ENCODE results near the gene RNPEPL1. TPM values are rescaled to one million over a fixed set of nuclear protein-coding genes. Genes with fewer than 3 reads are reported as not detected.

RNPEPL1 gene
- total and polyA plus RNA-seq, 4 experiments from 2014 or later = 13.6 to 145 (median 120) TPM

DNA sequence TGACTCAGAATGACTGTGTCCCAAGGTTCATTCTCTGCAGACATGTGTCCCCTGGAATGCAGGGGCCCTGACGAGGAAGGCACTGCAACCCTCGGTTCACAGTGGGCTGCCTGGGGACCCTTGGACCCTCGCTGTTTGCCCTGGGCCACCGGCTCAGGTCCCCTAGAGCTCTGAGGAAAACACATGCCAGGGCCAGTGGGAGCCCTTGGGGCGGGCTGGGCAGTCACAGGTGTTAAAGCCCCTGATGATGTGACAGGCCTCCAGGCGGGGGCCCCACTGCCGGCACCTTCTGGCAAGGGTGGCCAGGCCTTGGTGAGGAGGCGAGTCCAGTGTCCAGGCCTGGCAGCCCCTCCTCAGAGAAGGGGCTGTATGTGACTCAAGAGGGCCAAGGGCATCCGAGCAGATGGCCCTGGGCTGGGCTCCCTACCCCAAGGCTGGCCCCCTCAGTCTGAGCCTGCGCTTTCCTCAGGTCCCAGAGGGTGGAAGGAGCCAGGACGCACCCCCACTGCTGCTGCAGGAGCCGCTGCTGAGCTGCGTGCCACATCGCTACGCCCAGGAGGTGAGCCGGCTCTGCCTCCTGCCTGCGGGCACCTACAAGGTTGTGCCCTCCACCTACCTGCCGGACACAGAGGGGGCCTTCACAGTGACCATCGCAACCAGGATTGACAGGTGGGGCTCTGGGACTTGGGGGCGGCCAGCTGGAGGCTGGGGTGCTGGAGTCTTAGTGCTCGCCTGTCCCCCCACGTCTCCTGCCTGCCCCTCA, 29.3 kb downstream of the RNPEPL1 start:
- CTCF ChIA-PET (ENCODE audit: partially characterized antibody) = interaction anchor here (1.0 kb wide), 1 partner anchor 8 kb away, joined by 3 read pairs; no protein-coding TSS in a partner anchor
- peaks cover 0 to under 1% (median under 1%) of the 10 kb centered on the region in 4 donors for H3K4me1 Mint-ChIP-seq
- H3K27me3 Mint-ChIP-seq = no peaks in the 10 kb centered on the region
- no peak overlapping the region for H3K27ac ChIP-seq (ENCODE audit: low read depth, low read length)
- H3K27ac Mint-ChIP-seq = no peak overlapping the region
- no peaks in the 10 kb centered on the region for H3K4me1 ChIP-seq (ENCODE audit: insufficient read depth, low read length)
- no peaks in the 10 kb centered on the region for H3K9me3 Mint-ChIP-seq
- DNase-seq = no peak
- peaks cover 0 to 23% of the 10 kb centered on the region in 2 donors for H3K36me3 Mint-ChIP-seq
- H3K4me3 Mint-ChIP-seq = no peak overlapping the region
- H3K4me3 ChIP-seq (ENCODE audit: low read length in 2 of 2) = no peak overlapping the region
- H3K27me3 ChIP-seq (ENCODE audit: insufficient read depth, low read length) = no peaks in the 10 kb centered on the region
- peaks cover 18% of the 10 kb centered on the region for H3K36me3 ChIP-seq (ENCODE audit: insufficient read depth, low read length)
- POLR2A ChIA-PET (ENCODE audit: partially characterized antibody) = no interaction called here
- intact Hi-C loops (cut with micrococcal nuclease) = no loop called here
- no peaks in the 10 kb centered on the region for H3K9me3 ChIP-seq (ENCODE audit: control insufficient read depth in 1 of 2, low read length in 2 of 2)

DNA sequence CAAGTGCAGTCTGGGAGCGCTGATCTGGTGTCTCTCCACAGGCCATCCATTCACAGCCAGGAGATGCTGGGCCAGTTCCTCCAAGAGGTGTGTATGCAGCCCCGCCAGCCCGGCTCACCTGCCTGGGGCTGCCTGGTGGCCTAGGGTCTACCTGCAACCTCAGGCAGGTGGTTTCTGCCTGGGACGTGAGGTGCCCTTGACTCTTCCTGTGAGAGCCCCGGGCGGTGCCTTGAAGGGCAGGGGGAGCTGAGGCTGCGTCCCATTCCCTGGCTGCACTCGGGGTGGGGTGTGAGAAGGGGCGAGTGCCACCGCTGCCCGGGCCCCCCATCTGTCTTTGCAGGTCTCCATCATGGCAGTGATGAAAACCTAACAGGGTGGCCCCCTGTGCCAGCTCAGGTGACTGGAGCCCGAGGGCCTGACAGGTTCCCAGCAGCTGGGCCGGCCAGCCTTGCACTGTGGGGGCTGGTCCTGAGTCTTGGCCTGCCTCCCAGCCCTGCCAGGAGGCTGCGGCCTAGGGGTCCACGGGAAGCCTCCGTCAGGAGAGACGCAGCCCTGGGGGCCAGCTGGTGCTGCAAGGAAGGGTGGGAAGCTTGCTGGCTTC, 30.1 kb downstream of the RNPEPL1 start:
- no peak for DNase-seq
- CTCF ChIA-PET (ENCODE audit: partially characterized antibody) = no interaction called here
- peaks cover 0 to 22% of the 10 kb centered on the region in 2 donors for H3K36me3 Mint-ChIP-seq
- H3K4me1 ChIP-seq (ENCODE audit: insufficient read depth, low read length) = no peaks in the 10 kb centered on the region
- no peak overlapping the region for H3K4me3 Mint-ChIP-seq
- no peak overlapping the region for H3K4me3 ChIP-seq (ENCODE audit: low read length in 2 of 2)
- intact Hi-C loops (cut with micrococcal nuclease) = no loop called here
- H3K4me1 Mint-ChIP-seq = no peaks in the 10 kb centered on the region
- no peaks in the 10 kb centered on the region for H3K9me3 Mint-ChIP-seq
- H3K36me3 ChIP-seq (ENCODE audit: insufficient read depth, low read length) = peaks cover 11% of the 10 kb centered on the region
- H3K27me3 Mint-ChIP-seq = no peaks in the 10 kb centered on the region
- no peaks in the 10 kb centered on the region for H3K9me3 ChIP-seq (ENCODE audit: control insufficient read depth in 1 of 2, low read length in 2 of 2)
- H3K27ac ChIP-seq (ENCODE audit: low read depth, low read length) = no peak overlapping the region
- peak overlapping the region in 1 of 7 donors; percentile 10 for H3K27ac Mint-ChIP-seq
- H3K27me3 ChIP-seq (ENCODE audit: insufficient read depth, low read length) = no peaks in the 10 kb centered on the region
- POLR2A ChIA-PET (ENCODE audit: partially characterized antibody) = no interaction called here

DNA sequence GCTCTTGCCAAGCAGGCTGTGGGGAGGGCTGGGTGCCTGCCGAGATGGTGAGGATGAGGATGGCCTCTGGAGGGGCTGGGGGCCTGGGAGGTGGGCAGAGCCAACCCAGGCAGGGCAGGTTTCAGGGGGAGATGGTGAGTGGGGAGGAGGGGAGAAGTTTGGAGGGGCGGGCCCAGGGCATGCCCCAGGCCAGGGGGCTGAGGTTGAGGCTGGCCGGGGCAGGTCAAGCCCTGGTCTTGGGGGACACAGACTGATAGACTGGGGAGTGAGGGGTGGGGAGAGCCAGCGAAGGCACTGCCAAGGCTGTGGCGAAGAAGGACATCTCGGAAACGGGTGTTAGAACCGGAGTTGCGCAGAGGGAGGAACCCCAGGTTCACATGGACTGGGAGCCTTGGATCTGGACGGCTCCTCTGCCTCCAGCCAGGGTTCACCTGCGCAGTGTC, 30.9 kb downstream of the RNPEPL1 start:
- Histone ChIP-seq H3K27me3 (ENCODE audit: insufficient read depth, low read length) (no peaks in the 10 kb centered on the region), H3K4me1 (ENCODE audit: insufficient read depth, low read length) (no peaks in the 10 kb centered on the region), H3K36me3 (ENCODE audit: insufficient read depth, low read length) (peaks cover 11% of the 10 kb centered on the region), H3K9me3 (ENCODE audit: control insufficient read depth in 1 of 2, low read length in 2 of 2) (no peaks in the 10 kb centered on the region), H3K4me3 (ENCODE audit: low read length in 2 of 2) (no peak overlapping the region), H3K27ac (ENCODE audit: low read depth, low read length) (no peak overlapping the region)
- CTCF ChIA-PET (ENCODE audit: partially characterized antibody) = no interaction called here
- no peaks in the 10 kb centered on the region for H3K4me1 Mint-ChIP-seq
- H3K4me3 Mint-ChIP-seq = no peak overlapping the region
- H3K36me3 Mint-ChIP-seq = peaks cover 0 to 23% of the 10 kb centered on the region in 2 donors
- no peaks in the 10 kb centered on the region for H3K9me3 Mint-ChIP-seq
- H3K27ac Mint-ChIP-seq = peak overlapping the region in 2 of 7 donors; percentile 29 to 38
- POLR2A ChIA-PET (ENCODE audit: partially characterized antibody) = interaction anchor here (1.5 kb wide), 1 partner anchor 11 kb away, joined by 3 read pairs; no protein-coding TSS in a partner anchor
- intact Hi-C loops (cut with micrococcal nuclease) = no loop called here
- no peak for DNase-seq
- H3K27me3 Mint-ChIP-seq = no peaks in the 10 kb centered on the region

DNA sequence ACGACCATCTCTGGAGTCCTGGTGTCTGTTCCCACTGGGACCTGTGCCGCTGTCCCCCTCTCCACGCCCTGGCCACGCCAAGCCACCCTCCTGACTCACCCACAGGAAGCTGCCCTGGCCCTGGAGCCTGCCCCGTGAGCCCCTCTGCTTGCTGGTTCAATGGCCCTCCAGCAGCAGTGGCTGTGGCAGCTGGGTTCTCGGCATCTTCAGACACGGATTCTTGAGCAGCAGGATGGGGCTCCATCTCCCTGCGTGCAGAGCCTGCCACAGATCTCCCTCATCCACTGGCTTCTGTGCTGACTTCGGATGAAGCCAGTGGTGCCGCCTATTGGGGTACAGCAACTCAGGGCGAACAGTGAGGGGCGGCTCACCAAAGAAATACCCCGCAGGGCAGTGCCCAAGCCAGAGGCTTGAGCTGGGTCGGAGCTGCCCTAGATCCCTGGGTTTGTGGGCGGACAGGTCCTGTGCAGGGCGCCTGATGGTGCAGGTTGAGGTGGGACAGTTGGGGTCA, 32.2 kb downstream of the RNPEPL1 start:
- POLR2A ChIA-PET (ENCODE audit: partially characterized antibody) = interaction anchor here (1.5 kb wide), 2 partner anchors 12 to 14 kb away, joined by 3 to 4 read pairs; partner anchors contain the start of gene CAPN10
- H3K36me3 ChIP-seq (ENCODE audit: insufficient read depth, low read length) = peaks cover 11% of the 10 kb centered on the region

DNA sequence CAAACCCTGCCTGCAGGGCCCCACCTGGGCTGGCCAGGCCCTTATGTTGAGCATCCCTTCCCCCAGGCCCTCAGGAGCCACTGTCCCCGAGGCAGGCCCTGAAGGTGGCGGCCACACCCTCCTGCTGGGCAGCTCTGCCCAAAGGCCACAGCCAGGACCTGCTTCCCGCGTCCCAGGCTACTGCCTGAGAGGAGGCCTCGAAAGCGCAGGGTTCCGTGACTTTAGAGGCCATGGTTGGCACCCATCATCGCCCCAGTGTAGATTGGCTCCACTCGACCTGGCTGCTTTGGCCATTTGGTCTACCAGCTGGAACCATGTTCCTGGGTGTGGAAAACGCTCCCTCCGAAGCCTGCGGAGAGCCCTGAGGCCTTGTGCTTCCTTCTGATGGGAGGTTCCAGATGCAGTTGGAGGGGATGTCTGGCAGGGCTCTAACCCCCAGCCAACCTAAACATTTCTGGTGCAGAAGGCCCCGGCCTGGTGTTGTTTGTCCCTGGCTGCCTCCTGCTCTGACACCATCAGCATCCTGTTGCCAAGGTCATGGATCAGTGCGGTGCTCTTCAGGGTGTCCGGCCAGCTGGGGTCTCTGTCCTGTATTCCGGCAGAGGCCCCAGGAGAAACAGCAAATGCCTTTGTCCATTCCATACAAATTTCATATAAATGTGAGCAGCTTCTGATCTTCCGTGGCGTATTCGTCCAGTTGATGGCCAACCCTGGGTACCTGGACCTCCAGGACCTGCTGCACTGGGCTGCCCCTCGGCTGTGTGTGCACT, 33.0 kb downstream of the RNPEPL1 start:
- Histone ChIP-seq H3K27me3 (ENCODE audit: insufficient read depth, low read length) (no peaks in the 10 kb centered on the region), H3K4me1 (ENCODE audit: insufficient read depth, low read length) (no peaks in the 10 kb centered on the region), H3K27ac (ENCODE audit: low read depth, low read length) (no peak overlapping the region), H3K4me3 (ENCODE audit: low read length in 2 of 2) (no peak overlapping the region), H3K9me3 (ENCODE audit: control insufficient read depth in 1 of 2, low read length in 2 of 2) (no peaks in the 10 kb centered on the region), H3K36me3 (ENCODE audit: insufficient read depth, low read length) (peaks cover 11% of the 10 kb centered on the region)
- ChIA-PET CTCF (ENCODE audit: partially characterized antibody) (no interaction called here), POLR2A (ENCODE audit: partially characterized antibody) (interaction anchor here (1.5 kb wide), 1 partner anchor 15 kb away, joined by 4 read pairs; the partner anchor contains the start of gene CAPN10)
- no peak overlapping the region for H3K27ac Mint-ChIP-seq
- H3K4me1 Mint-ChIP-seq = no peaks in the 10 kb centered on the region
- no peak for DNase-seq
- no peak overlapping the region for H3K4me3 Mint-ChIP-seq
- H3K27me3 Mint-ChIP-seq = no peaks in the 10 kb centered on the region
- H3K9me3 Mint-ChIP-seq = no peaks in the 10 kb centered on the region
- peaks cover 0 to 19% of the 10 kb centered on the region in 2 donors for H3K36me3 Mint-ChIP-seq
- intact Hi-C loops (cut with micrococcal nuclease) = no loop called here

More for the DNA sequence above, 32.2 kb downstream of the RNPEPL1 start:
- Mint-ChIP-seq H3K27me3 (no peaks in the 10 kb centered on the region), H3K4me1 (no peaks in the 10 kb centered on the region), H3K4me3 (no peak overlapping the region), H3K9me3 (no peaks in the 10 kb centered on the region), H3K36me3 (peaks cover 0 to 23% of the 10 kb centered on the region in 2 donors), H3K27ac (peak overlapping the region in 1 of 7 donors; percentile 19)
- no peak overlapping the region for H3K27ac ChIP-seq (ENCODE audit: low read depth, low read length)
- CTCF ChIA-PET (ENCODE audit: partially characterized antibody) = no interaction called here
- no peaks in the 10 kb centered on the region for H3K27me3 ChIP-seq (ENCODE audit: insufficient read depth, low read length)
- no peak overlapping the region for H3K4me3 ChIP-seq (ENCODE audit: low read length in 2 of 2)
- no peaks in the 10 kb centered on the region for H3K9me3 ChIP-seq (ENCODE audit: control insufficient read depth in 1 of 2, low read length in 2 of 2)
- no peaks in the 10 kb centered on the region for H3K4me1 ChIP-seq (ENCODE audit: insufficient read depth, low read length)
- intact Hi-C loops (cut with micrococcal nuclease) = no loop called here
- DNase-seq = no peak

DNA sequence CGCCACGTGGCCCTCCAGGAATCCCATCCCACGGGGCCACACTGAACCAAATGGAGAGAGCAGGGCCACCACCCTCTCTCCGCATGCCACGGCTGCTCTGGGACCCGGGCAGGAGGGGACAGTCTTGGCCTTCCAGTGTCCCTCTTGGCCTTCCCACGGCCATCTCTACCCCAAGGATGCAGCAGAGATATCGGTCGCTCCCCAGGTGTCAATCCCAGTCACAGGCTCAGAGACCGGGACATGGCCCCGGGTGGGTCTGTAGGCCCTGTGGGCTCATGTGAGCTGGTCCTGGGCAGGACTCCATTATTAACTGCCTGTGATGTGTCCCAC, 33.5 kb downstream of the RNPEPL1 start:
- POLR2A ChIA-PET (ENCODE audit: partially characterized antibody) = interaction anchor here (1.5 kb wide), 1 partner anchor 16 kb away, joined by 4 read pairs; the partner anchor contains the start of gene CAPN10
- intact Hi-C loops (cut with micrococcal nuclease) = no loop called here

More for the DNA sequence above, 33.5 kb downstream of the RNPEPL1 start:
- Histone ChIP-seq H3K27me3 (ENCODE audit: insufficient read depth, low read length) (no peaks in the 10 kb centered on the region), H3K27ac (ENCODE audit: low read depth, low read length) (no peak overlapping the region), H3K4me3 (ENCODE audit: low read length in 2 of 2) (no peak overlapping the region), H3K36me3 (ENCODE audit: insufficient read depth, low read length) (peaks cover 11% of the 10 kb centered on the region), H3K4me1 (ENCODE audit: insufficient read depth, low read length) (no peaks in the 10 kb centered on the region), H3K9me3 (ENCODE audit: control insufficient read depth in 1 of 2, low read length in 2 of 2) (no peaks in the 10 kb centered on the region)
- no peak for DNase-seq
- Mint-ChIP-seq H3K4me1 (no peaks in the 10 kb centered on the region), H3K36me3 (peaks cover 0 to 19% of the 10 kb centered on the region in 2 donors), H3K27ac (no peak overlapping the region), H3K9me3 (no peaks in the 10 kb centered on the region), H3K27me3 (no peaks in the 10 kb centered on the region), H3K4me3 (no peak overlapping the region)
- CTCF ChIA-PET (ENCODE audit: partially characterized antibody) = no interaction called here
